ENCODE measurements around the gene VAMP8. TPM values are rescaled to one million over a fixed set of nuclear protein-coding genes. Genes with fewer than 3 reads are reported as not detected.
A peak's percentile ranks its signal among the peaks of the same experiment; 100 is the strongest.
"Not testable (repeated sequence)": the region's sequence is repeated elsewhere in the genome, so short reads cannot be mapped to it uniquely, and the experiment has no call there.

Gene VAMP8
- total and polyA plus RNA-seq, 2 donors = 14.8 to 89.9 TPM

DNA sequence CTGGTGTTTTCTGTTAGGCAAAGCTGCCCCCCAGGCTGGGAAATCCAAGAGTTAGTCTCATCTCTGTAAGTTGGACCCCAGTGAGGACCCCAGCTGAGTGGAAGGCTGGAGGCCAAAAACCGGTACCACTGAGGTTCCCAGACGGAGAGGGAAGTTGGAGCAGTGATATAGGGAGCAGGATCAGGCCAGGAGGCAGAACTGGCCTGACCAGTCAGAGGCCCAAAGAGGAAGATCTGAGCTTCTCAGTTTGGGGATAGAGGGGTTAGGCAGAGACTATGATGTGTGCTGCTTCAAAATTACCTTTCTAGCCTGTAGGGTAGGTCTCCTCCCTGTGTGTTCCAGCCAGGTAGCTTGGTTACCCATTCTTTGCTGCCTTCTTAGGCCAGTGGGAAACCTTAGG is 13.6 kb downstream of the VAMP8 start:
- Histone ChIP-seq H3K4me1 (ENCODE audit: insufficient read depth) (peaks cover 5% of the 10 kb centered on the region), H3K27ac (ENCODE audit: low read depth) (peak overlapping the region; percentile 12), H3K36me3 (ENCODE audit: insufficient read depth) (no peaks in the 10 kb centered on the region), H3K4me3 (ENCODE audit: low read depth, low read length) (no peak overlapping the region)
- no peak for DNase-seq (ENCODE audit: extremely low spot score)
- WGBS = 83% methylated on average over 2 of the region's 2 CpGs

DNA sequence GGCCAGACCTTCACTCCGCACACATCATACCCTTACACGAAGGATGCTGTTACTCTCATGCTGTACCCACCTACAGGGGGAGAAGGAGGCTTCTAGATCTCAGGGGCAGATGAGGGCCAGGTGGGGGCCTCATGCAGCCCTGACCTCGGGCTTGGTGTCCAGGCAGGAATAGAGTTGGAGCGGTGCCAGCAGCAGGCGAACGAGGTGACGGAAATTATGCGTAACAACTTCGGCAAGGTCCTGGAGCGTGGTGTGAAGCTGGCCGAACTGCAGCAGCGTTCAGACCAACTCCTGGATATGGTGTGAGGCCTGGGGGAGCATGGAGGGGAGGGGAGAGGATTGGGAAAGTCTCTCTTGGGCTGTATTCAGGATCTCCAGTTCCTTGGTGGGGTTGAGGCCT is 14.2 kb downstream of the VAMP8 start:
- peaks cover 5% of the 10 kb centered on the region for H3K4me1 ChIP-seq (ENCODE audit: insufficient read depth)
- 78% methylated on average over 12 of the region's 12 CpGs for WGBS

DNA sequence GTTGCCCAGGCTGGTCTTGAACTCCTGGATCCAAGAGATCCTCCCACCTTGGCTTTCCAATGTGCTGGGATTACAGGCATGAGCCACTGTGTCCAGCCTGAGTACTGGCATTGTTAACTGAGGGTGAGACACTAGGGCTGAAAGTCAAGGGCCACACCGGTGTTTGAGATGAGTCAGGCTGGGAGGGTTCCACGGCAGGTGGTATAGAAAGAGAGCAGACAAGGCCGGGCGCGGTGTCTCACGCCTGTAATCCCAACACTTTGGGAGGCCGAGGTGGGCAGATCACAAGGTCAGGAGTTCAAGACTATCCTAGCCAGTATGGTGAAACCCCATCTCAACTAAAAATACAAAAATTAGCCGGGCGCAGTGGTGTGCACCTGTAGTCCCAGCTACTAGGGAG is 14.9 kb downstream of the VAMP8 start:
- H3K36me3 ChIP-seq (ENCODE audit: insufficient read depth); H3K4me1 ChIP-seq (ENCODE audit: insufficient read depth); H3K27ac ChIP-seq (ENCODE audit: low read depth); H3K4me3 ChIP-seq (ENCODE audit: low read depth, low read length); DNase-seq (ENCODE audit: extremely low spot score): not testable (repeated sequence)
- WGBS = 92% methylated on average over 9 of the region's 9 CpGs

More for the DNA sequence above, 14.2 kb downstream of the VAMP8 start:
- peak overlapping the region; percentile 38 for H3K27ac ChIP-seq (ENCODE audit: low read depth)
- DNase-seq (ENCODE audit: extremely low spot score) = no peak
- H3K4me3 ChIP-seq (ENCODE audit: low read depth, low read length) = no peak overlapping the region
- no peaks in the 10 kb centered on the region for H3K36me3 ChIP-seq (ENCODE audit: insufficient read depth)

DNA sequence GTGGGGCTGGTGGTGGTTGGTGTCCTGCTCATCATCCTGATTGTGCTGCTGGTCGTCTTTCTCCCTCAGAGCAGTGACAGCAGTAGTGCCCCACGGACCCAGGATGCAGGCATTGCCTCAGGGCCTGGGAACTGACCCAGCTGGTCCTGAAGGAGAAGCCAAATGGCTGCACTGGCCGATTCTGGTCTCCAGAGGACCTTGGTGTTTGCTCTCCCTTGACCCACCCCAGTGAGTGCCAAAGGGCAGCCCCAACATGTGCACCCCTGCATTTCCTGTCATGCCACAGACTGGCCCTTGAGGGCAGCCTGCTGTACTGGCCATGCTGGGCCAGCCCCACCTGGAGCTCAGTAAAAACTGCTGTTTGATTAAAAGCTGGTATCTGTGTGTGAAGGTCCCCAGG is 15.6 kb downstream of the VAMP8 start:
- DNase-seq (ENCODE audit: extremely low spot score) = no peak
- peaks cover 5% of the 10 kb centered on the region for H3K4me1 ChIP-seq (ENCODE audit: insufficient read depth)
- H3K36me3 ChIP-seq (ENCODE audit: insufficient read depth) = no peaks in the 10 kb centered on the region
- 67% methylated on average over 3 of the region's 3 CpGs for whole genome bisulfite sequencing
- no peak overlapping the region for H3K27ac ChIP-seq (ENCODE audit: low read depth)
- H3K4me3 ChIP-seq (ENCODE audit: low read depth, low read length) = no peak overlapping the region

DNA sequence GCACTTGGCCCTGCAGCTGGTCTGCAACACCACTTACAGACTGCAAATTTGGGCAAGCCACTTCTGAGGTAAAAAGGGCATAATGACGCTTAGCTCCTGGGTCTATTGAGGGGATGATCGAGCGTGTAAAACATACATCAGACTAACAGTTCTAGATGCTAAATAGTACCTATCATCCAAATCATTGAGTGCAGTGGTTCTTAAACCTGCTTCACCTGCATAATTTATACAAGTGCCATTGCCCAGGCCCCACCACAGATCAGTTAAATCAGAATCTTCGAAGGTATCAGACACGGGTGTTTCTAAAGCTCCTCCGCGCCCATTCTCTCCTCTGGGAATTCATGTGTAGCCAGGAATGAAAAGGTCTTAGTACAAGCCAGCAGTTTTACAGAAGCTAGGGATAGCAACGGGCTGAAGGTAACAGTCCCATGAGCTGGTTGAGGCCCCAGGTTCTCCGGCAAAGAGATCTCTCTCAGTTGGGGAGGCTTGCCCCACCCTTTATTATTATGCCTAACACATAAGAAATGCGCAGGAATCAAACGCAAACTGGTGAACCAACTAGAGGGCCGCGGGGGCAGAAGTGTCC is 17.4 kb downstream of the VAMP8 start:
- peak overlapping the region; percentile 64 for H3K27ac ChIP-seq (ENCODE audit: low read depth)
- no peaks in the 10 kb centered on the region for H3K36me3 ChIP-seq (ENCODE audit: insufficient read depth)
- peak overlapping the region; percentile 36 for H3K4me3 ChIP-seq (ENCODE audit: low read depth, low read length)
- WGBS = 19% methylated on average over 13 of the region's 13 CpGs
- DNase-seq (ENCODE audit: extremely low spot score) = no peak
- peaks cover 3% of the 10 kb centered on the region for H3K4me1 ChIP-seq (ENCODE audit: insufficient read depth)

DNA sequence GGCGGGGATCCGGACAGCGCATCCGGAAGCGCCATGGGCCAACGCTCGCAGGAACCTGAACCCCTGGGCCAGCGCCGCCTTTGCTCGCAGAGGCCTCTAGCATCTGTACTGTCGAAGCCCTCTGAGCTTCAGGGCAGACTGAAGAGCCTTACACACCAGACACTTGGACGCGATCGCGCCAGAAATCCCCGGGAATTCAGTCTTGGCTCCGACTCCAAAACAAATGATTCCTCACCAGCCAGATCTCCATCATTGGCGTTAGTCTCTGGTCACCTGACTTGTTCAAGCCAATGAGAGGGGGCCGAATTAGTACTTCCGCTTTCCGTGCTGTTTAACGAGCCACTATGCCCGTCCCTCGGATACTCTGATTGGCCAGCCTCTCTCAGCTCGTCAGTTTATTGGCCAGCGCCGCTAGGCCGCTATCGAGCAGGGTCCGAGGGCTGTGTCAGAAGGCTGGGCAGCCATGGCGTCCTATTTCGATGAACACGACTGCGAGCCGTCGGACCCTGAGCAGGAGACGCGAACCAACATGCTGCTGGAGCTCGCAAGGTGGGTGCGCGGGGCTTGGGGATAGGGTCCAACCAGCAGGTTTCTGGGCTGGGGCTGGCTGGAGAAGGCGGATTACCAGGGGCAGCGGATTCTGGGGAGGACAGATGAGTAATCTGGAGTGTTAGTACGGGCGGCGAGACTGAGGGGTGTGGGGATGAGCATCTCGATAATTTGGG is 18.1 kb downstream of the VAMP8 start, which contains the start of gene RNF181:
Gene RNF181, plus strand, starts transcription at position 445 of the 725 bp plus-strand sequence. Its CDS starts 19 bp downstream, at position 464.
- H3K4me3 ChIP-seq (ENCODE audit: low read depth, low read length) = peak within 1 kb of the TSS; percentile 69
- H3K36me3 ChIP-seq (ENCODE audit: insufficient read depth) = no peaks in the 10 kb centered on the region
- peak; percentile 97 for DNase-seq (ENCODE audit: extremely low spot score)
- no peaks in the 10 kb centered on the region for H3K4me1 ChIP-seq (ENCODE audit: insufficient read depth)
- peak within 1 kb of the TSS; percentile 93 for H3K27ac ChIP-seq (ENCODE audit: low read depth)
- under 1% methylated on average over 47 of the region's 47 CpGs for WGBS

DNA sequence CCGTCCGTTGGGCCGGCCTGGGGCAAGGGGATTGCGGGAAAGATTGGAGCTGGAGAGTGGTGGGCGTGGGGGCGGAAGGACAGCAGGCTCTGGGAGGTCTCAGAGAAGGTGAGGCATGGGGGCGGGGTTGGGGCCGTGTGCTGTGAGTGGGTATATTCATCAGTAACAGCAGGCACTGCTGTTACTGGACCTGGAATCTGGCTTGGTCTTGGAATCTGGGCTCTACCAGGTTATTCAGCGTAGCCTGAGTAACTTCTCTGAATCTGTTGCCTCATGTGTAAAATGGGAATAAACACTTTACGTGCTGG is 18.6 kb downstream of the VAMP8 start:
- H3K4me3 ChIP-seq (ENCODE audit: low read depth, low read length) = peak overlapping the region; percentile 69
- H3K4me1 ChIP-seq (ENCODE audit: insufficient read depth) = no peaks in the 10 kb centered on the region
- WGBS = 2% methylated on average over 10 of the region's 10 CpGs
- peak overlapping the region; percentile 93 for H3K27ac ChIP-seq (ENCODE audit: low read depth)
- no peak for DNase-seq (ENCODE audit: extremely low spot score)
- no peaks in the 10 kb centered on the region for H3K36me3 ChIP-seq (ENCODE audit: insufficient read depth)

DNA sequence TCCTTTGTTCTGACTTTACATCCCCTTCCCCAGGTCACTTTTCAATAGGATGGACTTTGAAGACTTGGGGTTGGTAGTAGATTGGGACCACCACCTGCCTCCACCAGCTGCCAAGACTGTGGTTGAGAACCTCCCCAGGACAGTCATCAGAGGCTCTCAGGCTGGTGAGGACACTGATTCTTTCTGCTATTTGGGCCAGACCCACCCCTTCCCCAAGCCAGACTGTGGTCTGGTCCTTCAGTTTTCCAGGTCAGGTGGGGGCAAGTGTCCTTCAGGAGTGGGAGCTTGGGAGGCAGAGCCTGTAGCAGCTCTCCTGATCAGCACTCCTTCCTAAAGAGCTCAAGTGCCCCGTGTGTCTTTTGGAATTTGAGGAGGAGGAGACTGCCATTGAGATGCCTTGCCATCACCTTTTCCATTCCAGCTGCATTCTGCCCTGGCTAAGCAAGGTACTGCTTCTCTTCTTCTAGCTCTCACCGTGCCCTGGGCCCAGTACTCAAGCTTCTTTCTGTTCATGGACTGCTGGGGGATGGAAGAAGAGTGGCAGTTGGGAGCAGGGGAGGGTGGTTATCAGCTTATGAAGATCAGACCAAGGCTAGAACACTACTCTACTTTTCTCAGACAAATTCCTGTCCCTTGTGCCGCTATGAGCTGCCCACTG is 19.2 kb downstream of the VAMP8 start:
- Histone ChIP-seq H3K4me1 (ENCODE audit: insufficient read depth) (no peaks in the 10 kb centered on the region), H3K27ac (ENCODE audit: low read depth) (no peak overlapping the region), H3K4me3 (ENCODE audit: low read depth, low read length) (peak overlapping the region; percentile 69), H3K36me3 (ENCODE audit: insufficient read depth) (no peaks in the 10 kb centered on the region)
- no peak for DNase-seq (ENCODE audit: extremely low spot score)
- 66% methylated on average over 3 of the region's 3 CpGs for WGBS

DNA sequence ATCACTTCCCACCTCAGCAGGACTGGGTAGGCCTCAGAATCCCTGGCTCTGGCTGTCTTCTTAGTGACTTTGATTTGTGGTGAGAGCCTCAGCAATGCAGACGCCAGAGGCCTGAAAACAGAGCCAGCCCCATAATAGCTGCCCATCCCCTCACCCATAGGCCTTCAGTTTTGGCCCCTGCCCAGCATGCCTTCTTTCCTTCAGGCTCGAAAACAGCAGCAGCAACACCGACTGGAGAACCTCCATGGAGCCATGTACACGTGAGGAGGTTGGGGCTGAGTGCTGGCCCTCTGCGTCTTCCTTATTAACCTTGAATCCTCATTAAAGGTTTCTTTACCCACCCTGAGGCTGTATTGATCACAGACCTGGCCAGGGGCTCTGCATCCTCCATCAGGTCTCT is 19.9 kb downstream of the VAMP8 start:
- Histone ChIP-seq H3K4me3 (ENCODE audit: low read depth, low read length) (no peak overlapping the region), H3K4me1 (ENCODE audit: insufficient read depth) (no peaks in the 10 kb centered on the region), H3K36me3 (ENCODE audit: insufficient read depth) (no peaks in the 10 kb centered on the region), H3K27ac (ENCODE audit: low read depth) (no peak overlapping the region)
- WGBS = 76% methylated on average over 5 of the region's 5 CpGs
- DNase-seq (ENCODE audit: extremely low spot score) = no peak

DNA sequence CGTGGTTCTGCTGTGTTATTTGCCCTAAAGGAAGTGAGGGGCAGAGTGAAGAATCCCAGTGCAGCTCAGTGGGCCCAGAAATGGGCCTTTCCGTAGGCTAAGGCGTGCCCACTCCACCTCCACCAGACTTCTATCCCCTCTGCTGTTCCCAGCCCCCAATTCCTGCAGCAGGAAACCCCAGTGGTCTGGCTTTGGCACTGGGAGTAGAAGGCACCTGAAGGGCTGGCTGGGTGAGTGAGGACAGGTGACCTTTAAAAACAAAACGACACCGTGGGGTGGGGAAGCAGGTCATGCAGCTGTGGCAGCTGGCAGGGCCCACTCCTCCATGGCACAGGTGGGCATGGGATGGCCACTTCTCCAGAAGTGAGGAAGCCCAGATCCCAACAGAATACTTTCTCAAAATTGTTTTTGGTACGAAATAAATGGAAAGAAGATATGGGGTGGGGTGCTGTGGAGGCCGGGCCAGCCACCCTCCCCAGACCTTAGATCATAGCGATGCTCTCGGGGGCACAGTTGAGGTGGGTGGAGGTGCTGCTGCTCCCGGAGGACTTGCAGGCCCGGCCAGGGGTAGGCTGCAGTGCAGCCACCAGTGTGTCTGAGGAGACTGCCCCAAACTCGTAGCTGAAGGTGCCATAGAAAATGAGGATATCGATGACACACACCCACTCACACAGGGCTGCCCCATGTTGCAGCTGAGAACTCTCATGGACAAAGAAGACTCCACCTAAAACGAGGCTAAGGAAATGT is 21.4 kb downstream of the VAMP8 start:
- no peak for DNase-seq (ENCODE audit: extremely low spot score)
- H3K27ac ChIP-seq (ENCODE audit: low read depth) = no peak overlapping the region
- no peaks in the 10 kb centered on the region for H3K4me1 ChIP-seq (ENCODE audit: insufficient read depth)
- no peak overlapping the region for H3K4me3 ChIP-seq (ENCODE audit: low read depth, low read length)
- H3K36me3 ChIP-seq (ENCODE audit: insufficient read depth) = no peaks in the 10 kb centered on the region
- WGBS = 74% methylated on average over 14 of the region's 14 CpGs

DNA sequence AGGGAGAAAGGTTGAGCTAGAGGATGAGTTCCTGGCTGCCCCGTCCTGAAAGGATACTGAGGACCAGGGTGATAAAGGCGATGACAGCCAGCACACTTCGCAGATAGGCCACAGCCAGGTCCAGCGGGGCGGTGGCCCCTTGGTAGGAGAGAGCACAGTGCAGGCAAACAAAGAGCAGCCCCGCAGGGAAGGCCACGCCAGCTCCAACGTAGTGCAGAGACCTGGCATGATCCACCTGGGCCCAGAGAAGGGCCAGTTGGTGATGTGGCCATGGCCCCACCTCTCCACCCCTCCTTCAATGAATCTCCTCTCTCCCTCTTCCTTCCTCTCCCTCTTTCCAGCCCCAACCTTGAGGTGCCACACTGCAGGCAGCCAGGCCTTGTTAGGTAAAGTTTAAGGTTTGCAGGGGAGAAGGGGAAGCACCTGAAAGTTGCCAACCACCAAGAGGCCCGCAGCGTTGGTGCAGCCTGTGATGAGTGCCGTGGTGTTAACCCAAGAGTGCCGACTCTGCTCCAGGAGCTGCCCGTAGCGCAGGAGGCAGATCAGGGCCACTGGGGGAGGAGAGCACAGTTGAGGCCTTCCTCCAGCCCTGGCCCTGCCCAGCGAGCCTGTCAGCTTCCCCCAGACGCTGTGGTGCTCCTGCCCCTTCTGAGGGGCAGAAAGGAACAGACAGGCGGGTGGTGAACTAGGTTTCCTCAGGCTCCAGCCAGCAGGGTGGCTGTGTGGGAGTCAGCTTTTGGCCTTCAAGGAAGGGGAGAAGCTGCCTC is 22.3 kb downstream of the VAMP8 start:
- WGBS = 77% methylated on average over 17 of the region's 17 CpGs

DNA sequence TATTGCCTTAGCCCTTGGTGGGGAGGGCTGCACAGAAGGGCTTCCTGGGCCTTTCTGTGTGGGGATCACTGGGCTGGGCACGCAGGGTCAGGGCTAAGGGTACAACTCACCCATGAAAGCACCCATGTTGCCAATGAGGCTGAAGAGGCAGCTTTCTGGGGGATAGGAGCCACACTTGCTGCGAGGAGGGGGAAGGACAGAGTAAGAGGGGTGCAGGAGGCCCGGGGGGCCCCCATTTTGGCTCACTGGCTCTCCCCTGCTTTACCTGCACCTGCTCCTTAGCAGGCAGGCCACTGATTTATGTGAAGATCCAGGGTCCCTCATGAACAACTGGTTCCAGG is 22.8 kb downstream of the VAMP8 start:
- DNase-seq (ENCODE audit: extremely low spot score) = no peak
- Histone ChIP-seq H3K27ac (ENCODE audit: low read depth) (no peak overlapping the region), H3K4me3 (ENCODE audit: low read depth, low read length) (no peak overlapping the region), H3K4me1 (ENCODE audit: insufficient read depth) (no peaks in the 10 kb centered on the region), H3K36me3 (ENCODE audit: insufficient read depth) (no peaks in the 10 kb centered on the region)
- 88% methylated on average over 3 of the region's 3 CpGs for WGBS

More for the DNA sequence above, 22.3 kb downstream of the VAMP8 start:
- no peak overlapping the region for H3K4me3 ChIP-seq (ENCODE audit: low read depth, low read length)
- H3K4me1 ChIP-seq (ENCODE audit: insufficient read depth) = no peaks in the 10 kb centered on the region
- H3K27ac ChIP-seq (ENCODE audit: low read depth) = no peak overlapping the region
- H3K36me3 ChIP-seq (ENCODE audit: insufficient read depth) = no peaks in the 10 kb centered on the region
- DNase-seq (ENCODE audit: extremely low spot score) = no peak
